Rectal smooth muscle tissue (tissue), 1 donor: Measurements from ENCODE around the gene ZC3H11A.
"Not testable (repeated sequence)": the region's sequence is repeated elsewhere in the genome, so short reads cannot be mapped to it uniquely, and the experiment has no call there.

ENCODE experiments used
- H3K27ac ChIP-seq: one replicate; pipeline ENCODE4 v1.7.0; 2013; ENCODE audit warnings: low read depth, low read length, inconsistent platforms
- H3K27me3 ChIP-seq: one replicate; pipeline ENCODE4 v1.7.0; 2013; ENCODE audit warnings: low read length; ENCODE audit not compliant: control insufficient read depth, insufficient read depth
- H3K36me3 ChIP-seq: one replicate; pipeline ENCODE4 v1.7.0; 2013; ENCODE audit warnings: low read length; ENCODE audit not compliant: control insufficient read depth, insufficient read depth
- H3K4me1 ChIP-seq: one replicate; pipeline ENCODE4 v1.7.0; 2013; ENCODE audit warnings: low read length; ENCODE audit not compliant: control insufficient read depth, insufficient read depth
- H3K4me3 ChIP-seq: one replicate; pipeline ENCODE4 v1.7.0; 2013; ENCODE audit warnings: low read length
- H3K9ac ChIP-seq: one replicate; pipeline ENCODE4 v1.7.0; 2013; ENCODE audit warnings: low read length

ZC3H11A gene

GRCh38 chr1:203823306-203823705 is 27.9 kb downstream of the ZC3H11A start:
- Histone ChIP-seq H3K9ac (no peak overlapping the region), H3K4me1 (no peaks in the 10 kb centered on the region), H3K4me3 (no peak overlapping the region), H3K27ac (no peak overlapping the region), H3K36me3 (peaks cover 30% of the 10 kb centered on the region), H3K27me3 (no peaks in the 10 kb centered on the region)

GRCh38 chr1:203826175-203826574 is 30.8 kb downstream of the ZC3H11A start:
- Histone ChIP-seq H3K27me3 (no peaks in the 10 kb centered on the region), H3K36me3 (peaks cover 25% of the 10 kb centered on the region), H3K4me3 (no peak overlapping the region), H3K9ac (no peak overlapping the region), H3K27ac (no peak overlapping the region), H3K4me1 (no peaks in the 10 kb centered on the region)

- H3K4me3 ChIP-seq = no peak overlapping the region
- no peaks in the 10 kb centered on the region for H3K4me1 ChIP-seq
- no peak overlapping the region for H3K27ac ChIP-seq
- peaks cover 18% of the 10 kb centered on the region for H3K36me3 ChIP-seq
- no peaks in the 10 kb centered on the region for H3K27me3 ChIP-seq
- no peak overlapping the region for H3K9ac ChIP-seq
These were observed 32.6 kb downstream of the ZC3H11A start for GRCh38 chr1:203828002-203828401.

- H3K4me1 ChIP-seq = no peaks in the 10 kb centered on the region
- no peak overlapping the region for H3K4me3 ChIP-seq
- no peak overlapping the region for H3K27ac ChIP-seq
- H3K9ac ChIP-seq = no peak overlapping the region
- no peaks in the 10 kb centered on the region for H3K27me3 ChIP-seq
- peaks cover 13% of the 10 kb centered on the region for H3K36me3 ChIP-seq
These were observed 33.1 kb downstream of the ZC3H11A start for GRCh38 chr1:203828503-203828902.

GRCh38 chr1:203829247-203829646 is 33.8 kb downstream of the ZC3H11A start:
- H3K36me3 ChIP-seq = peaks cover 12% of the 10 kb centered on the region

GRCh38 chr1:203835476-203835875 is 40.1 kb downstream of the ZC3H11A start:
- H3K9ac ChIP-seq = no peak overlapping the region
- peaks cover 24% of the 10 kb centered on the region for H3K36me3 ChIP-seq
- peaks cover 4% of the 10 kb centered on the region for H3K4me1 ChIP-seq
- H3K4me3 ChIP-seq = no peak overlapping the region
- no peak overlapping the region for H3K27ac ChIP-seq
- H3K27me3 ChIP-seq = no peaks in the 10 kb centered on the region

More at GRCh38 chr1:203829247-203829646, 33.8 kb downstream of the ZC3H11A start:
- H3K9ac ChIP-seq, H3K4me3 ChIP-seq, H3K27me3 ChIP-seq, H3K4me1 ChIP-seq, H3K27ac ChIP-seq: not testable (repeated sequence)

GRCh38 chr1:203839081-203839480 is 43.7 kb downstream of the ZC3H11A start:
- H3K4me1 ChIP-seq = peaks cover 4% of the 10 kb centered on the region
- no peak overlapping the region for H3K27ac ChIP-seq
- no peak overlapping the region for H3K9ac ChIP-seq
- no peaks in the 10 kb centered on the region for H3K27me3 ChIP-seq
- no peak overlapping the region for H3K4me3 ChIP-seq
- H3K36me3 ChIP-seq = peaks cover 22% of the 10 kb centered on the region

GRCh38 chr1:203840208-203840808 is 44.9 kb downstream of the ZC3H11A start:
- peaks cover 18% of the 10 kb centered on the region for H3K36me3 ChIP-seq
- no peak overlapping the region for H3K27ac ChIP-seq
- no peaks in the 10 kb centered on the region for H3K27me3 ChIP-seq

GRCh38 chr1:203842559-203842876 is 47.1 kb downstream of the ZC3H11A start:
- Histone ChIP-seq H3K36me3 (peaks cover 10% of the 10 kb centered on the region), H3K9ac (no peak overlapping the region), H3K4me3 (no peak overlapping the region), H3K27me3 (no peaks in the 10 kb centered on the region), H3K27ac (no peak overlapping the region), H3K4me1 (peaks cover 4% of the 10 kb centered on the region)

More at GRCh38 chr1:203840208-203840808, 44.9 kb downstream of the ZC3H11A start:
- H3K9ac ChIP-seq = no peak overlapping the region
- H3K4me1 ChIP-seq = peaks cover 4% of the 10 kb centered on the region
- no peak overlapping the region for H3K4me3 ChIP-seq

GRCh38 chr1:203843435-203843834 is 48.0 kb downstream of the ZC3H11A start:
- Histone ChIP-seq H3K4me1 (peaks cover 4% of the 10 kb centered on the region), H3K36me3 (peaks cover 8% of the 10 kb centered on the region), H3K27me3 (no peaks in the 10 kb centered on the region), H3K9ac (no peak overlapping the region), H3K27ac (no peak overlapping the region), H3K4me3 (no peak overlapping the region)
